Uterus (tissue), 4 donors: ENCODE measurements around the gene TMEM130. TPM values are rescaled to one million over a fixed set of nuclear protein-coding genes. Genes with fewer than 3 reads are reported as not detected.
"Not testable (repeated sequence)": the region's sequence is repeated elsewhere in the genome, so short reads cannot be mapped to it uniquely, and the experiment has no call there.

Source experiments
- DNase-seq, 2 donors: peaks; one replicate each; pipeline ENCODE4 v3.0.0-alpha.2; 2019 to 2020
- H3K27ac ChIP-seq, 2 donors: fragments of 200-600 bp; sonication (generic); 1 replicate in 1 of 2; 2 replicates in 1 of 2; pipeline ENCODE4 v1.5.1; 2016 to 2018
- H3K27me3 ChIP-seq, 2 donors: fragments of 200-600 bp; sonication (generic); one replicate each; pipeline ENCODE4 v1.5.1; 2018 to 2019; ENCODE audit warnings: control low read depth in 1 of 2
- H3K36me3 ChIP-seq, 2 donors: fragments of 200-600 bp; sonication (generic); one replicate each; pipeline ENCODE4 v1.5.1; 2019; ENCODE audit warnings: control low read depth in 1 of 2
- H3K4me1 ChIP-seq, 2 donors: fragments of 200-600 bp; sonication (generic); one replicate each; pipeline ENCODE4 v1.5.1; 2018 to 2019; ENCODE audit warnings: control low read depth in 1 of 2
- H3K4me3 ChIP-seq, 2 donors: fragments of 200-600 bp; sonication (generic); 1 replicate in 1 of 2; 2 replicates in 1 of 2; pipeline ENCODE4 v1.5.1; 2018 to 2019; ENCODE audit warnings: mild to moderate bottlenecking in 1 of 2
- H3K9me3 ChIP-seq, 2 donors: fragments of 200-600 bp; sonication (generic); one replicate each; pipeline ENCODE4 v1.5.1; 2019; ENCODE audit warnings: control low read depth in 1 of 2
- CTCF ChIP-seq, 4 experiments: fragments of 200-600 bp in 2 of 4; fragments of 450-650 bp in 2 of 4; sonication (generic) in 2 of 4; IDR thresholded peaks; one replicate each; pipeline ENCODE4 v1.5.1; 2016 to 2019; ENCODE audit warnings: antibody characterized with exemption in 4 of 4, mild to moderate bottlenecking in 2 of 4, moderate library complexity in 1 of 4
- POLR2A ChIP-seq, 2 donors: fragments of 450-650 bp; IDR thresholded peaks; one replicate each; pipeline ENCODE4 v1.6.1; 2016; ENCODE audit warnings: antibody characterized with exemption in 2 of 2, mild to moderate bottlenecking in 1 of 2, moderate library complexity in 1 of 2
- intact Hi-C: fragments of 100-400 bp; cut with DNase I; formaldehyde crosslinking; loops from one replicate; pipeline ENCODE4 v1.15.1; 2023; ENCODE audit warnings: low total_unique reads
- total RNA-seq, 4 donors: library from RNA; depleted of rRNA in 3 of 4; stranded (reverse); fragments of >200 nt in 3 of 4; gene quantifications; one replicate each; pipeline versions ENCODE4 v1.1.0 to v1.2.4, GENCODE V29; 2014 to 2023
- donor health status: DM: yes; HTN: yes; CAD: no.

TMEM130 gene
- total RNA-seq, 4 donors from 2014 or later, result 3.5 to 3.9 TPM; not detected in 2

DNA sequence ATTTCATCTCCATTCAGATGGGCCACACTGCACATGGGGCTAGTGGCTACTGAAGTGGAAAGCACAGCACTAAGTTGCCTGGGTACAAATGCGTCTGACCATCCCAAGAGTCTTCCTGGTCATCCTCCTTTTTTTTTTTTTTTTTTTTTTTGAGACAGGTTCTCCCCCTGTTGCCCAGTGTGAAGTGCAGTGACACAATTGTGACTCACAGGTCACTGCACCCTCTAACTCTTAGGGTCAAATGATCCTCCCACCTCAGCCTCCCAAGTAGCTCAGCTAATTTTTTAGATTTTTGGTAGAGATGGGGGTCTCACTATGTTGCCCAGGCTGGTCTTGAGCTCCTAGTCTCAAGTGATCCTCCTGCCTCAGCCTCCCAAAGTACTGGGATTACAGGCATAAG lies 5.1 kb upstream of the TMEM130 start:
- no peaks in the 10 kb centered on the region for H3K36me3 ChIP-seq
- TF ChIP-seq POLR2A (IDR thresholded peaks at IDR 0.05) (no peak), CTCF (IDR thresholded peaks at IDR 0.05) (no peak)
- no peak overlapping the region for H3K4me3 ChIP-seq
- no peak overlapping the region for H3K27ac ChIP-seq
- H3K9me3 ChIP-seq, result no peaks in the 10 kb centered on the region
- no peaks in the 10 kb centered on the region for H3K27me3 ChIP-seq
- intact Hi-C loops, result no loop called here
- peaks cover 0 to 7% of the 10 kb centered on the region in 2 donors for H3K4me1 ChIP-seq
- DNase-seq, result no peak

GRCh38 chr7:98873610-98874009 lies 3.8 kb upstream of the TMEM130 start:
- H3K27me3 ChIP-seq, intact Hi-C loops, H3K4me3 ChIP-seq, H3K36me3 ChIP-seq, DNase-seq, H3K4me1 ChIP-seq, H3K9me3 ChIP-seq, H3K27ac ChIP-seq: not testable (repeated sequence)

DNA sequence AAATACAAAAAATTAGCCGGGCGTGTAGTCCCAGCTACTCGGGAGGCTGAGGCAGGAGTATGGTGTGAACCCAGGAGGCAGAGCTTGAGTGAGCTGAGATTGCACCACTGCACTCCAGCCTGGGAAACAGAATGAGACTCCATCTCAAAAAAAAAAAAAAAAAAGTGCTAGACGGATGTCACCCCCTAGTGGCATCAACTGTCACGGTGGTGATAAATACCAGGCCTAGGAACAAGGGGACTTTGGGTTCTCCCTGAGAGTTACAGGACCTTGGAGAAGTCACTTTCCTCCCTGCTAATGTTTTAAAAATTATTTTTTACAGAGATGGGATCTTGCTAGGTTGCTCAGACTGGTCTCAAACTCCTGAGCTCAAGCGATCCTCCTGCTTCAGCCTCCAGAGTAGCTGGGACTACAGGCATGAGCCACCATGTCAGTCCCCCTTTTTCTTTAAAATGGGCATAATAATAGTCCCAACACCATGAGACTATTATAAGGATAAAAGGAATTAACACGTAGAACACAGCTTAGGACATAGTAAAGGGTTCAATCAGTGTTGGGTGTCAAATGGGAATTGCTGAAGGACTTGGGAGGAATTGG lies 2.6 kb upstream of the TMEM130 start:
- H3K4me1 ChIP-seq, result peaks cover 0 to 7% of the 10 kb centered on the region in 2 donors
- H3K27me3 ChIP-seq, result no peaks in the 10 kb centered on the region
- no peaks in the 10 kb centered on the region for H3K36me3 ChIP-seq
- TF ChIP-seq CTCF (IDR thresholded peaks at IDR 0.05) (no peak), POLR2A (IDR thresholded peaks at IDR 0.05) (no peak)
- no peak overlapping the region for H3K4me3 ChIP-seq
- H3K27ac ChIP-seq, result no peak overlapping the region
- DNase-seq, result no peak
- H3K9me3 ChIP-seq, result no peaks in the 10 kb centered on the region
- intact Hi-C loops, result no loop called here

DNA sequence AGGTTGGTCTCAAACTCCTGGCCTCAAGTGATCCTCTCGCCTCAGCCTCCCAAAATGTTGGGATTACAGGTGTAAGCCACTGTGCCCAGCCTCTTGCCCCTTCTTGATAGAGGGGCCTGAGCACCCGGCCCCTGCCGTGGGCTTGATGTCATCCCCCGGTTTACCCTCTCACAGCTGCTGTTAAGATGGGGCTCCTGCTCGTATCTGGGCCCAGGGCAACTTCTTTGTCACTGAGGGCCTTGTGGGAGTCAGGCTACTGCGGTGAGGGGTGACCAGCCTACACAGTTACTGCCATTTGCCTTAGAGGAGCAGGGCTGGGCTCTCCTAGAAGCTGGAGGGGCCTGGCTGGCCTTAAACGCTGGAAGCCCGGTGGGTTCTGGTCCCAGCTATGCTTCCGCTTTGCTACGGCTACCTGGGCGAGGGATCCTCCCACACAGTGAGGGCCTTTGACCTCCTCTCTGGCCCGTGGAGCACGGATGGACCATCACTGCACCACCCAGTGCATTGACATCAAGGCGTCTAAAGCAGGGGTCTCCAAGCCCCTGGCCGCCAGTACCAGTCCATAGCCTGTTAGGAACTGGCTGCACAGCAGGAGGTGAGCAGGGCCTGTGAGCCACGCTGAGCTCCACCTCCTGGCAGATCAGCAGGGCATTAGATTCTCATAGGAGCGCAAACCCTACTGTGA lies 1.1 kb upstream of the TMEM130 start:
- TF ChIP-seq POLR2A (IDR thresholded peaks at IDR 0.05), result no peak
- intact Hi-C loops, result no loop called here
- no peaks in the 10 kb centered on the region for H3K36me3 ChIP-seq
- no peak overlapping the region for H3K27ac ChIP-seq
- no peaks in the 10 kb centered on the region for H3K9me3 ChIP-seq
- no peak for DNase-seq
- no peaks in the 10 kb centered on the region for H3K27me3 ChIP-seq
- H3K4me1 ChIP-seq, result peaks cover 0 to 7% of the 10 kb centered on the region in 2 donors
- no peak overlapping the region for H3K4me3 ChIP-seq

DNA sequence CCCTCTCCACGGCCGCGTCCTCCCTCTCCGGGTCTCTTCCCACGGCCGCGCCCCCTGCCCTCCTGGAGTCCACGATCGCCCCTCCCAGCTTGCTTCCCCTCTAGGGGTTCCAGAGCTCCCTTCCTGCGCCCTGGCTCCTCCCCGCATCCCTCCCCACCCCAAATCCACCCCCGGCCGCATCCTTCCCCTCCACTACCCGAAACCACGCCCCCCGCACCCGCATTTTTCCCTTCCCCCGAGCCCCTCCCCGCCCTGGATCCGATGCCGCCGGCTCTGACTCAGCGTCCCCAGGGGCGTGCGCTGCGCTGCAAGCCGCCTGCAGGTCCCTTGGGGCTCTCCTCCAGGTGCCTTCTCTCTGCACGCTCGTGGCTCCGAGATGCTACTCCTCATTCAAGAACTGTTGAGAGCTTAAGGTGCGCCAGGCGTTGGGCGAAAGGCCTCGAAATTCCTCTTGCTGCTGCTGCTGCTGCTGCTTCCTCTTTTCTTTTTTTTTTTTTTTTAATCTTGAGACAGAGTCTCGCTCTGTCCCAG lies 372 bp upstream of the TMEM130 start:
- TF ChIP-seq POLR2A (IDR thresholded peaks at IDR 0.05) (no peak), CTCF (IDR thresholded peaks at IDR 0.05) (no peak)
- Histone ChIP-seq H3K36me3 (no peaks in the 10 kb centered on the region), H3K27ac (no peak overlapping the region), H3K9me3 (no peaks in the 10 kb centered on the region), H3K27me3 (no peaks in the 10 kb centered on the region), H3K4me1 (peaks cover 0 to 7% of the 10 kb centered on the region in 2 donors), H3K4me3 (peak overlapping the region; percentile 16 to 28)
- intact Hi-C loops, result no loop called here
- peak; percentile 20 to 35 for DNase-seq

- H3K27ac ChIP-seq, result no peak overlapping the region
- TF ChIP-seq POLR2A (IDR thresholded peaks at IDR 0.05) (no peak), CTCF (IDR thresholded peaks at IDR 0.05) (no peak)
- H3K4me3 ChIP-seq, result no peak overlapping the region
- no peaks in the 10 kb centered on the region for H3K36me3 ChIP-seq
- no peaks in the 10 kb centered on the region for H3K9me3 ChIP-seq
- H3K4me1 ChIP-seq, result peaks cover 0 to 7% of the 10 kb centered on the region in 2 donors
- intact Hi-C loops, result no loop called here
- H3K27me3 ChIP-seq, result no peaks in the 10 kb centered on the region
- no peak for DNase-seq
Observed at GRCh38 chr7:98869027-98869596, 702 bp downstream of the TMEM130 start.
